Measurements from ENCODE around the gene SLC6A15.

- TF ChIP-seq POLR2AphosphoS5 (IDR thresholded peaks at IDR 0.05) (no peak), CTCF (IDR thresholded peaks at IDR 0.05) (no peak)
These were observed 23.7 kb downstream of the SLC6A15 start for GRCh38 chr12:84888861-84889260.
